Heart left ventricle (tissue), 13 donors: ENCODE results near the gene PHF21A.

Experiments used
- POLR2A ChIP-seq, 2 donors: fragments of 450-650 bp; IDR thresholded peaks; one replicate each; pipeline ENCODE4 v1.6.1; 2017; ENCODE audit warnings: antibody characterized with exemption in 2 of 2, mild to moderate bottlenecking in 2 of 2, moderate library complexity in 2 of 2
- TF ChIP-seq, protein P1 (sequence below), 12 donors: fragments of 200-600 bp; sonication (generic) in 4 of 12; IDR thresholded peaks; one replicate each; pipeline versions ENCODE4 v1.5.0 to v1.8.0; 2018 to 2022; ENCODE audit warnings: antibody characterized with exemption in 12 of 12, mild to moderate bottlenecking in 5 of 12
- donor health status: ischemic (EF 13 %, LVEDD 7.1; RV severe dilation, severe dysfunction).
- donor health status: DM: no; HTN: yes; CAD: no.
- donor health status: DM: no; HTN: no; CAD: no.
- donor health status: ischemic (EF 25% LVEDD 6.9; RV normal size, moderate dysfunction).
- donor health status: ischemic (EF 25% LVEDD 5.7; RV mildly dilated, moderate dysfunction).
- donor health status: ischemic (EF 35%, LVEDD 5.7; RV mildly dilated, moderate dysfunction).
- donor health status: nonischemic (EF 11% LVEDD 7.7; RV severe dilation, severe dysfunction).
- donor health status: DM: yes; HTN: yes; CAD: no.
- donor health status: PGD.
- donor health status: ischemic (EF 29% LVEDD 5.4; RV normal size, mild dysfunction).
- donor health status: nonischemic (EF 23%, LVEDD 6.1; RV moderate dilation, normal function).

DNA sequence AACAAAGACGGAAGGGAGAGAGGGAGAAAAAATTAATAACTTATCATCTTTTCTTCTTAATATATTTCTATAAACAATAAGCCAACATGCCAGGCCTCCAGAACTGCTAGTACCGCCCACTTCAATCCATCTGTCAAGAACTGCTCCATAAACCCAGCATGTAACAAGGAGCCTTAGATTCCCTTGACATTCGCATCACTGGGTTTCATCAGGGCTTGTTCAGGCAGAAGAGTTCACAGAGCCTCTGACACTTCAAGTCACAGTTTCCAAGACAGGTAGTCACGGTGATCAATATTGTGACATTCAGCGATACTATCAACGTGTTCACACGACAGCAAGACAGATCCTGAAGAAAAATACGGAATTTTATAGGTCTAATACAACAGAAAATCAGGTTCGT is 137.1 kb downstream of the PHF21A start:
- TF ChIP-seq, protein P1, sequence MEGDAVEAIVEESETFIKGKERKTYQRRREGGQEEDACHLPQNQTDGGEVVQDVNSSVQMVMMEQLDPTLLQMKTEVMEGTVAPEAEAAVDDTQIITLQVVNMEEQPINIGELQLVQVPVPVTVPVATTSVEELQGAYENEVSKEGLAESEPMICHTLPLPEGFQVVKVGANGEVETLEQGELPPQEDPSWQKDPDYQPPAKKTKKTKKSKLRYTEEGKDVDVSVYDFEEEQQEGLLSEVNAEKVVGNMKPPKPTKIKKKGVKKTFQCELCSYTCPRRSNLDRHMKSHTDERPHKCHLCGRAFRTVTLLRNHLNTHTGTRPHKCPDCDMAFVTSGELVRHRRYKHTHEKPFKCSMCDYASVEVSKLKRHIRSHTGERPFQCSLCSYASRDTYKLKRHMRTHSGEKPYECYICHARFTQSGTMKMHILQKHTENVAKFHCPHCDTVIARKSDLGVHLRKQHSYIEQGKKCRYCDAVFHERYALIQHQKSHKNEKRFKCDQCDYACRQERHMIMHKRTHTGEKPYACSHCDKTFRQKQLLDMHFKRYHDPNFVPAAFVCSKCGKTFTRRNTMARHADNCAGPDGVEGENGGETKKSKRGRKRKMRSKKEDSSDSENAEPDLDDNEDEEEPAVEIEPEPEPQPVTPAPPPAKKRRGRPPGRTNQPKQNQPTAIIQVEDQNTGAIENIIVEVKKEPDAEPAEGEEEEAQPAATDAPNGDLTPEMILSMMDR (IDR thresholded peaks at IDR 0.05), result no peak
- no peak for TF ChIP-seq POLR2A (IDR thresholded peaks at IDR 0.05)
